Calu3 (cell line): Measurements from ENCODE around the gene ZSWIM3. TPM values are rescaled to one million over a fixed set of nuclear protein-coding genes. Genes with fewer than 3 reads are reported as not detected.

ENCODE experiments used
- BruUV-seq: library from RNA; stranded (reverse); fragments of 400-500 nt; replicated peaks from 2 replicates; lab custom pipeline; 2021; lab: Mats Ljungman, UMichigan
- CTCF ChIA-PET: fragments of 300-600 bp; sonication (Branson Sonifier 250); formaldehyde crosslinking; loops from one replicate; lab custom pipeline; 2022; ENCODE audit warnings: antibody characterized with exemption; lab: Charles Lee
- DNase-seq: peaks from one replicate; pipeline ENCODE4 v3.0.0; 2022
- H3K27ac Mint-ChIP-seq: one replicate; pipeline ENCODE4 v1.8.0; 2022; ENCODE audit warnings: mixed read lengths; ENCODE audit not compliant: unreplicated experiment
- H3K27me3 Mint-ChIP-seq: one replicate; pipeline ENCODE4 v1.8.0; 2022; ENCODE audit warnings: mixed read lengths; ENCODE audit not compliant: unreplicated experiment
- H3K36me3 Mint-ChIP-seq: one replicate; pipeline ENCODE4 v1.8.0; 2022; ENCODE audit warnings: mild to moderate bottlenecking, moderate library complexity, mixed read lengths; ENCODE audit not compliant: insufficient read depth, unreplicated experiment
- H3K4me1 Mint-ChIP-seq: one replicate; pipeline ENCODE4 v1.8.0; 2022; ENCODE audit warnings: mild to moderate bottlenecking, low read depth, mixed read lengths; ENCODE audit not compliant: unreplicated experiment
- H3K4me3 Mint-ChIP-seq: one replicate; pipeline ENCODE4 v1.8.0; 2022; ENCODE audit warnings: mild to moderate bottlenecking, low read depth, moderate library complexity, mixed read lengths; ENCODE audit not compliant: unreplicated experiment
- H3K9me3 Mint-ChIP-seq: one replicate; pipeline ENCODE4 v1.8.0; 2022; ENCODE audit warnings: low read depth, mixed read lengths; ENCODE audit not compliant: unreplicated experiment
- intact Hi-C: fragments of 100-400 bp; cut with micrococcal nuclease; formaldehyde crosslinking; loops from one replicate; pipeline ENCODE4 v1.10.0; 2022; ENCODE audit not compliant: unreplicated experiment
- total RNA-seq: library from RNA; stranded (reverse); gene quantifications from 2 replicates; pipeline ENCODE4 v1.2.3, GENCODE V29; 2022
- TF ChIP-seq, protein P1 (sequence below): fragments of 200-600 bp; IDR thresholded peaks from one replicate; pipeline ENCODE4 v1.8.0; 2022; ENCODE audit warnings: antibody characterized with exemption; ENCODE audit not compliant: unreplicated experiment

ZSWIM3 gene
- total RNA-seq, 1 experiment from 2014 or later = 5.2 TPM

DNA sequence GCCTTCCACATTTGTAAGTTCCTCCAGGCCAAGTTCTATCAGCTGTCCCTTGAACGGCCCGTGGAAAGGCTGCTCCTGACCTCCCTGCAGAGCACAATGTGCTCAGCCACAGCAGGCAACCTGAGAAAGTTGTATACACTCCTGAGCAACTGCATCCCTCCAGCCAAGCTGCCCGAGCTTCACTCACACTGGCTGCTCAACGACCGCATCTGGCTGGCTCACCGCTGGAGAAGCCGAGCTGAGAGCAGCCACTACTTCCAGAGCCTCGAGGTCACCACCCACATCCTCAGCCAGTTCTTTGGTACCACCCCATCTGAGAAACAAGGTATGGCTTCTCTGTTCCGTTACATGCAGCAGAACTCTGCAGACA is 25.7 kb downstream of the ZSWIM3 start:
- peaks cover 16% of the 10 kb centered on the region for H3K4me1 Mint-ChIP-seq
- no TSS peak for BruUV-seq
- H3K27me3 Mint-ChIP-seq = no peaks in the 10 kb centered on the region
- H3K36me3 Mint-ChIP-seq = peaks cover 37% of the 10 kb centered on the region
- CTCF ChIA-PET = no interaction called here
- intact Hi-C loops = no loop called here
- no peak for DNase-seq
- TF ChIP-seq, protein P1, sequence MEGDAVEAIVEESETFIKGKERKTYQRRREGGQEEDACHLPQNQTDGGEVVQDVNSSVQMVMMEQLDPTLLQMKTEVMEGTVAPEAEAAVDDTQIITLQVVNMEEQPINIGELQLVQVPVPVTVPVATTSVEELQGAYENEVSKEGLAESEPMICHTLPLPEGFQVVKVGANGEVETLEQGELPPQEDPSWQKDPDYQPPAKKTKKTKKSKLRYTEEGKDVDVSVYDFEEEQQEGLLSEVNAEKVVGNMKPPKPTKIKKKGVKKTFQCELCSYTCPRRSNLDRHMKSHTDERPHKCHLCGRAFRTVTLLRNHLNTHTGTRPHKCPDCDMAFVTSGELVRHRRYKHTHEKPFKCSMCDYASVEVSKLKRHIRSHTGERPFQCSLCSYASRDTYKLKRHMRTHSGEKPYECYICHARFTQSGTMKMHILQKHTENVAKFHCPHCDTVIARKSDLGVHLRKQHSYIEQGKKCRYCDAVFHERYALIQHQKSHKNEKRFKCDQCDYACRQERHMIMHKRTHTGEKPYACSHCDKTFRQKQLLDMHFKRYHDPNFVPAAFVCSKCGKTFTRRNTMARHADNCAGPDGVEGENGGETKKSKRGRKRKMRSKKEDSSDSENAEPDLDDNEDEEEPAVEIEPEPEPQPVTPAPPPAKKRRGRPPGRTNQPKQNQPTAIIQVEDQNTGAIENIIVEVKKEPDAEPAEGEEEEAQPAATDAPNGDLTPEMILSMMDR = no peak
- H3K4me3 Mint-ChIP-seq = no peak overlapping the region
- no peak overlapping the region for H3K27ac Mint-ChIP-seq
- no peaks in the 10 kb centered on the region for H3K9me3 Mint-ChIP-seq

DNA sequence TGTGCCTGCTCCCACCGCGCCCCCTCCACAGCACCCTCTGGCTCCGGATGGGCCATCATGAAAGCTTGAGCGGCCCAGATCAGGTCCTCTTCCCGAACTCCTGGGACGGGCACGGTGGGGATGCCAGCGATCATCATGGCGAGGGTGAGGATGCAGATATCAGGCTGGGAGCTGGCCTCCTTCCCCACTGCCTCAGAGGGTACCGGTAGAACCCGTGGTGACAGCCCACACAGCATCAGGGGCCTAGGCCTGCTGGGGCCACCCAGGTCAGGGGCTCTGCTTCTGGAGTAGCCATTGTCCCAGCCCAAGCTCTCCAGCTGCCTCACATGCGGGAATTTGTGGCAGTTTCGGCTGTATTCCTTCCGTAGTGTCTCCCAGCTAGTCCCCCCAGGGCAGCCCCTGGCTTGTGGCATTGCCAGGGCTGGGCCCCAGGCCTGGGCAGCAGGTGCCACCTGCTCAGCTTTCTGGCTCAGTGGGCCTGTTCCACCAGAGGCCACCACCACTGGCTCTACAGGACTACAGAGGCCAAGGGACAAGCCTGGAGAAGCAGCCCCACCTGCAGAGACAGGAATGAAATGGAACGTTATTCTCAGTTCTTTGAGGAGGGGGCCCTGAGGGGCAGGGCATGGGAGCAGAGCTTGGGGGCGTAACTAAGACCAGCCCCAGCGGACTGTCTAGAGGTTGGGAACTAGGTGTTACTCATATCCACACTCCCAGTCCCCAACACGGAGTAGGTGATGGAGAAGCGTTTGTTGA is 29.4 kb downstream of the ZSWIM3 start:
- H3K9me3 Mint-ChIP-seq = no peaks in the 10 kb centered on the region
- no TSS peak for BruUV-seq
- intact Hi-C loops = no loop called here
- H3K4me1 Mint-ChIP-seq = peaks cover 8% of the 10 kb centered on the region
- H3K27ac Mint-ChIP-seq = no peak overlapping the region
- H3K4me3 Mint-ChIP-seq = no peak overlapping the region
- CTCF ChIA-PET = no interaction called here
- H3K27me3 Mint-ChIP-seq = no peaks in the 10 kb centered on the region
- DNase-seq = no peak
- peaks cover 45% of the 10 kb centered on the region for H3K36me3 Mint-ChIP-seq
- TF ChIP-seq, protein P1 = no peak

DNA sequence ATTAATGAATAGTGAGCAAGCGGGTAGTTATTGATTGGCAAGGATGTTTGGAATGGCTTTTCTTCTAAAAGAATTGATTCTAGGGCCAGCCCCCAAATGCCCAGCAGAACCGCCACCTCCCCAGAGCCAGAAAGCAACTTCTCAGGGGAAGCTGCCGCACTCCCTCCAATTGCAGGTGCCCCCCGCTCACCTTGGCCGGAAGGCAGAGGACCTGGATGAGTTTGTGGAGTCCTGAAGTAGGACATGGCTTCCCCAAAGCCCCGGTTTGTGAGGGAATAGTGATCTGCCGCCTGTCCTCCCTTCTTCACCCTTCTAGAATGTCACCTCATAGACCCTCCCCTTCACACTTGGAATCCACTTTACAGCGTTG is 29.9 kb downstream of the ZSWIM3 start, which contains the start of gene SPATA25:
SPATA25 (minus strand) TSS at position 277 of the 370 bp plus-strand sequence; CDS start at position 245, 32 bp downstream.
- BruUV-seq = no TSS peak
- H3K27me3 Mint-ChIP-seq = no peaks in the 10 kb centered on the region

DNA sequence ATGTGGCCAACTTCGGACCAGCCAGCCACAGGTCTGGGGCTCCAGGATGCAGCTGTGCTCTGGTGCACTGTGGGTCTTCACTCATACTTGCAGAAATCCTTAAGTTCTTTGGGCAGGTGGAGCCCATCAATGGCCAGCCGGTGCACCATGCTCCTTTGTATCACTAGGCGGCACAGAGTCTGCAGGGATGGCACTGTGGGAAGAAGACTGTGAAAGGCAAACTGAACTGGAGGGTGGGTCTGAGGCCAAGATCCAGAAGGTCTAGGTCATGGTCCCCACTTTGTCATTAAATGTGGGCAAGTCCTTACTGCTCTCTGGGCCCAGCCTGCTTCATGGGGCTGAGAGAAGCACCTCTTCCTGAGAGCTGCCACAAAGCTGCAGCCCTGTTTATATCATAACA is 31.3 kb downstream of the ZSWIM3 start:
- no TSS peak for BruUV-seq
- Mint-ChIP-seq H3K4me1 (peaks cover 9% of the 10 kb centered on the region), H3K36me3 (peaks cover 43% of the 10 kb centered on the region), H3K4me3 (no peak overlapping the region), H3K27me3 (no peaks in the 10 kb centered on the region), H3K9me3 (no peaks in the 10 kb centered on the region), H3K27ac (no peak overlapping the region)
- no peak for DNase-seq
- intact Hi-C loops = no loop called here
- CTCF ChIA-PET = interaction anchor here (0.5 kb wide), 1 partner anchor 22 kb away, joined by 3 read pairs; no protein-coding TSS in a partner anchor
- TF ChIP-seq, protein P1 = no peak

More for the DNA sequence above, 29.9 kb downstream of the ZSWIM3 start, which contains the start of gene SPATA25:
- Mint-ChIP-seq H3K4me1 (peaks cover 6% of the 10 kb centered on the region), H3K36me3 (peaks cover 45% of the 10 kb centered on the region), H3K9me3 (no peaks in the 10 kb centered on the region), H3K4me3 (no peak within 1 kb of the TSS), H3K27ac (no peak within 1 kb of the TSS)
- no peak for DNase-seq
- TF ChIP-seq, protein P1 = no peak
- intact Hi-C loops = no loop called here
- CTCF ChIA-PET = no interaction called here
